ENCODE results near the gene AKR1C3.
"Not testable (repeated sequence)": the region's sequence is repeated elsewhere in the genome, so short reads cannot be mapped to it uniquely, and the experiment has no call there.

The AKR1C3 gene

DNA sequence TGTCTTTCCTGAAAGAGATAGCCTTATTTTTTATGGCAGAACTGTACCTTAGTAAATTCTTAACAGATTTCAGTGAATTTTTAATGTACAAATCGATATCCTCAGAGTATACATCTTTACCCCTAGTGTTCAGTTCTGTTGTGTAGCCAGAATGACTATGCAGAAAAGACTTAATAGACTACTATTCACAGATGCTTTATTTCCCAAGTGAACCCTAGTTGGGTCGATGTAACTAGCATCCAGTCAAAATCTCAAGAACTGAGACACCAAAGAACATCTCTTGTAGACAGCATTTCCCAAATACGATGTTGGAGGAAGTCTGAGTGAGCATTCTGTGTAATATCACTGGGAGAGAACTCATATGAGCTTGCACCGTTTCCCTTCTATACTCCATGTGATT is 1.5 kb downstream of the AKR1C3 start:
- Mint-ChIP-seq H3K36me3 (no peaks in the 10 kb centered on the region), H3K27me3 (no peaks in the 10 kb centered on the region), H3K4me3 (no peak overlapping the region), H3K27ac (no peak overlapping the region), H3K4me1 (peaks cover 2 to 9% of the 10 kb centered on the region in 2 donors), H3K9me3 (peaks cover 0 to 3% of the 10 kb centered on the region in 2 donors)
- ATAC-seq (replicated peaks) (no peak), DNase-seq (no peak)

DNA sequence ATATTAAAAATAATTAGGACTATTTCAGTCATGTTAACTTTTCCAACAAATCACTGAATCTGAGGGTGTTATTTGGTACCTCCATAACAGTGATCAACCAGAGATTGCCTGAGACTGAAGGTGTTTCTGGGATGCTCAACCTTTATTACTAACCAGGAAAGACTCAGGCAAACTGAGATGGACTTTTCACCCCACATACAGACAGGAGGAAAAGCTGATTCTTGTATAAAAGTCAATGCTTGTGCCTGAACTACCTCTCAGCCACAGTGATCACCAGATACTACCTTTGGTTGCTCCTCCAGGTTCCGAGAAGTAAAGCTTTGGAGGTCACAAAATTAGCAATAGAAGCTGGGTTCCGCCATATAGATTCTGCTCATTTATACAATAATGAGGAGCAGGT is 1.9 kb downstream of the AKR1C3 start:
- Mint-ChIP-seq H3K27me3 (no peaks in the 10 kb centered on the region), H3K4me3 (no peak overlapping the region), H3K27ac (no peak overlapping the region), H3K9me3 (peaks cover 0 to 3% of the 10 kb centered on the region in 2 donors), H3K4me1 (peaks cover 2 to 9% of the 10 kb centered on the region in 2 donors), H3K36me3 (no peaks in the 10 kb centered on the region)
- ATAC-seq (replicated peaks) (no peak), DNase-seq (no peak)

DNA sequence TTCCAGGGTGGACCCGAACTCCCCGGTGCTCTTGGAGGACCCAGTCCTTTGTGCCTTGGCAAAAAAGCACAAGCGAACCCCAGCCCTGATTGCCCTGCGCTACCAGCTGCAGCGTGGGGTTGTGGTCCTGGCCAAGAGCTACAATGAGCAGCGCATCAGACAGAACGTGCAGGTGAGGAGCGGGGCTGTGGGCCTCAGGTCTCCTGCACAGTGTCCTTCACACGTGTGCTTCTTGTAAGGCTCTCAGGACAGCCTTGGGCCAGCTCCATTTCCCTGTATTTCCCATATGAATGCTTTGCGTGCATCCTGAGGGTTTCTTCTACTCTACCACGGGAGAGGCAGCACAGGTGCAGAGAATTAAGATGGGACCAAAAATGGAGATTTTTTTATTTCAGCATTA is 8.3 kb downstream of the AKR1C3 start:
- H3K27me3 Mint-ChIP-seq; H3K9me3 Mint-ChIP-seq; H3K27ac Mint-ChIP-seq; H3K4me3 Mint-ChIP-seq; H3K36me3 Mint-ChIP-seq; DNase-seq; ATAC-seq (replicated peaks); H3K4me1 Mint-ChIP-seq: not testable (repeated sequence)

DNA sequence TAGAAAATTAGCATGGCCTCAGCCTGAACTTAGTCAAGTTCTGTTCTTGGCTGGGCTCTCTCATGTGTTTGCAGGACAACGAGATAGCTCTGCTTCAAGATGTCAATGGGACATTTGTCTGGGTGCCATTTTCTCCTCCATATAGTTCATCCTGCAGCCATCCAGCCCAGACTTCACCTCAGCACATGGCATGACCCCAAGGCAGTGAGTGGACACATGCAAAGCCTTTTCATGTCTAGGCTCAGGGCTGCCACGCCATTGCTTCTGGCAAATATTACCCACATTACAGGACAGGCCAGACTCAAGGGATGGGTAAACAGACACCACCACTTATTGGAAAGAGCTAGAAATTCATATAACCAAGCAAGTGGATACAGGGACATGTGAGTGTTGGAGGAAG is 9.3 kb downstream of the AKR1C3 start:
- H3K4me3 Mint-ChIP-seq: no peak overlapping the region
- H3K27me3 Mint-ChIP-seq: no peaks in the 10 kb centered on the region
- H3K27ac Mint-ChIP-seq: no peak overlapping the region
- no peaks in the 10 kb centered on the region for H3K4me1 Mint-ChIP-seq
- no peaks in the 10 kb centered on the region for H3K9me3 Mint-ChIP-seq
- DNase-seq: no peak
- no peaks in the 10 kb centered on the region for H3K36me3 Mint-ChIP-seq
- no peak for ATAC-seq (replicated peaks)

DNA sequence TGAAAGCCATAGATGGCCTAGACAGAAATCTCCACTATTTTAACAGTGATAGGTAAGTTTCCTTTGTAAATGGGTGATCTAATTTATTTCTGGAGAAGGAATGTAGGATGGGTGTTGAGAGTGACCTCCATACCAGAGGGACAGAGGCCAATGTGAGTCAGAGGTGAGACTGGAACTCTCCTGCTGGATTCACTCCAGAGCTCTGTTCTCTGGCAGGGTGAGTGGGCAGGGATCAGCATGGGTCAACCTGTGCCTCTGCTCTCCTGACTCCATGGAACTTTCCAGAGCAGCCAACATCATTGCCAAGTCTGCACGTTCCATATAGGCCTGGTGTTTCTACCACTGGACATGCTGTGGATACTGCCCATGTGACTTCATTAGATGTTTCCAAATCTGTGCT is 11.4 kb downstream of the AKR1C3 start:
- no peak for ATAC-seq (replicated peaks)
- Mint-ChIP-seq H3K27me3 (no peaks in the 10 kb centered on the region), H3K27ac (no peak overlapping the region), H3K4me1 (no peaks in the 10 kb centered on the region), H3K4me3 (no peak overlapping the region), H3K36me3 (no peaks in the 10 kb centered on the region), H3K9me3 (peaks cover 0 to 4% of the 10 kb centered on the region in 2 donors)
- no peak for DNase-seq

DNA sequence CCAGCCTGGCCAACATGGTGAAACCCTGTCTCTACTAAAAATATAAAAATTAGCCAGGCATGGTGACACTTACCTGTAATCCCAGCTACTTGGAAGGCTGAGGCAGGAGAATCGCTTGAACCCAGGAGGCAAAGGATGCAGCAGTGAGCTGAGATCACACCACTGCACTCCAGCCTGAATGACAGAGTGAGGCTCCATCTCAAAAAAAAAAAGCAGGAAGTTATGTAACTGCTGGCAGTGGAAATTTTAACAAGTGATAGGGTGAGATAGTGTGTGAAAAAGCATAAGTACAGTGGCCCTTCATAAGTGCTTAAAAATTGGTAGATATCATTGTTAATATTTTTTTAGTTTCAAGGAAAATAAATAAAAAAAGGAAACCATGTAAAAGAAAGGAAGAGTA is 12.3 kb downstream of the AKR1C3 start:
- H3K4me1 Mint-ChIP-seq: no peaks in the 10 kb centered on the region
- no peak overlapping the region for H3K27ac Mint-ChIP-seq
- no peaks in the 10 kb centered on the region for H3K27me3 Mint-ChIP-seq
- no peaks in the 10 kb centered on the region for H3K36me3 Mint-ChIP-seq
- DNase-seq (no peak), ATAC-seq (replicated peaks) (no peak)
- H3K4me3 Mint-ChIP-seq: no peak overlapping the region
- H3K9me3 Mint-ChIP-seq: peaks cover 0 to 4% of the 10 kb centered on the region in 2 donors

DNA sequence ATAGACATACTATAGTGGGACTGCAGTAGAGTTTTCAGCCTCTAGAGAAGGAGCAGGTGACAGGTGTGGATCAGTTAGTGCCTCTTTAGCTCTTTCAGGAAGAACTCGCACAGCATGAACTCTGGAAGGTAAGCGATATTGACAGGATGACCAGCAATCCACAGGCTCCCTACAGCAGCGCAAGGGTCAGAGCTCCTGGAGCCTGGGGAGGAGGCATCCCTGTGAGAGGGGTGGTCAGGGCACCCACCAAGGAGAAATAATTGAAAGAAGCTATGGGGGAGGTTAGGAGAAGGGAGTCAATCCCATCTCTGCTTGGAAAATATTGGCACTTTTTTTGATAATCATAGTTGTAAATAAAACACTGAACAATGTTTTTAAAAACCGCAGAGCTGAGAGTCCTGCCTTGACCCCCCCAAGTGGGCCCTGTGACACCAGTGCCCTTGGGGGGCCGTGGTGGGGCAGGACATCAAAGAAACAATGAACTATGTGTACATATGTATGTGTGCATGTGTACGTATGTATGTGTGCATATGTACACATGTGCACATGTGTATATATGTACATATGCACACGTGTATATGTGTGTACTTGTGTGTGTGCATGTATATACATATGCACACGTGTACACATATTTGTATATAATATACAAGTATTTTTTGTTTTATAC is 13.8 kb downstream of the AKR1C3 start:
- Mint-ChIP-seq H3K27me3 (no peaks in the 10 kb centered on the region), H3K4me1 (no peaks in the 10 kb centered on the region), H3K27ac (no peak overlapping the region), H3K36me3 (no peaks in the 10 kb centered on the region), H3K9me3 (peaks cover 0 to 4% of the 10 kb centered on the region in 2 donors), H3K4me3 (no peak overlapping the region)
- DNase-seq (no peak), ATAC-seq (replicated peaks) (no peak)

DNA sequence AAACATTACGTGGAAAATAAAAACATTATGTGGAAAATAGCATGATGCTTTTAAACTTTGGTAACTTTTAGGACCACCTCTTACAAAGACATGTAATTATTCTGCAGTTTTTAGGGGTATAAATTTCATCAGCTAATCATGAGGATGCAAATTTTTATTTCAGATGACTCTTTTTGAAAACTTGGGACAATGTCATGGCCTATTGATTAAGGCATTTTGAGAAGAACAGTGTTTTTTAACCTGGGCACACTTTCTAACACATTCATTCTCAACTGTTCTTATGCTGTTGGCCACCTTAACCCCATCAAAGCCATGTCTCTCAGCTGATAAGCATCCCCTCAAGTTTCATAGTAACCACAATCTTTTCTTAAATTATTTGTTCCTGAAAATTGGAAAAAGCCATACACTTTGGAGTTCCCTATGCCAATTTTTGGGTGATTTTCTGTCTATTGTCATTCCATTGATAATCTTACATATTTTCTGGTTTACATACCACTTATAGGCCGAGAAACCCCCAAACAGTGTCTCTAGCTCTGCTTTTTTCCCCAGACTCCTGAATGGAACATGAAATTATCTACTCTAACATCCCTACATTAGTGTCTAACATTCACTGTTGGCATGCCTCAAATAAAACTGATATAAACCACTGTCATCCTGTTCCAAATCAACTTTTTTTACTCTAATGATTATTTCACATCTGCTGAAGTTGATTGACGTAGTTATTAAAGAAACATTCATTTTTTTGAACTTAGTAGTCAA is 14.6 kb downstream of the AKR1C3 start:
- Mint-ChIP-seq H3K4me3 (no peak overlapping the region), H3K36me3 (no peaks in the 10 kb centered on the region), H3K4me1 (no peaks in the 10 kb centered on the region), H3K9me3 (peaks cover 0 to 4% of the 10 kb centered on the region in 2 donors), H3K27ac (no peak overlapping the region), H3K27me3 (no peaks in the 10 kb centered on the region)
- no peak for ATAC-seq (replicated peaks)
- no peak for DNase-seq

DNA sequence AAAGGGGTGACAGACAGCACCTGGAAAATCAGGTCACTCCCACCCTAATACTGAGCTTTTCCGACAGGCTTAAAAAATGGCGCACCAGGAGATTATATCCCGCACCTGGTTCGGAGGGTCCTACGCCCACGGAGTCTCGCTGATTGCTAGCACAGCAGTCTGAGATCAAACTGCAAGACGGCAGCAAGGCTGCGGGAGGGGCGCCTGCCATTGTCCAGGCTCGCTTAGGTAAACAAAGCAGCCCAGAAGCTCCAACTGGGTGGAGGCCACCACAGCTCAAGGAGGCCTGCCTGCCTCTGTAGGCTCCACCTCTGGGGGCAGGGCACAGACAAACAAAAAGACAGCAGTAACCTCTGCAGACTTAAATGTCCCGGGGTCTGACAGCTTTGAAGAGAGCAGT is 15.6 kb downstream of the AKR1C3 start:
- H3K27me3 Mint-ChIP-seq; H3K36me3 Mint-ChIP-seq; H3K27ac Mint-ChIP-seq; DNase-seq; ATAC-seq (replicated peaks); H3K4me3 Mint-ChIP-seq; H3K4me1 Mint-ChIP-seq; H3K9me3 Mint-ChIP-seq: not testable (repeated sequence)

DNA sequence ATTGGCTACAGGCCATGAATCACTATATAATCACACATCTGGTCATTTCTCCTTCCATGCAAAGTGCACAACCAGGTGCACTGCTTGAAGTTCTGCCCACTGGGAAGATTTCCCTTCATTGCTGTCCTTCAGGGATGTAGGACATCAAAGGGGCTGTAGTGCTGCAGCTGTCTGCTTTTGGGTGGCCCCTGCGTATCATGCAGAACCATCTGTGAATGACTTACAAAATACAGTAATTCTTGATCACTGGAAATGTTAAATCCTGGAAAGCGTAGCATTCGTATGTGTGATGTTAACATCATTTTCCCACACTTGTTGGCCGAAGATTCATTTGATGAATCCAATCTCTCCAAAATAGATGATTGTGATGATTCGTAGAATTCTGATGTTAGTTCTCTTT is 22.4 kb downstream of the AKR1C3 start:
- DNase-seq (no peak), ATAC-seq (replicated peaks) (no peak)
- H3K9me3 Mint-ChIP-seq: peaks cover 4 to 6% of the 10 kb centered on the region in 2 donors
- no peak overlapping the region for H3K27ac Mint-ChIP-seq
- no peaks in the 10 kb centered on the region for H3K27me3 Mint-ChIP-seq
- H3K36me3 Mint-ChIP-seq: no peaks in the 10 kb centered on the region
- no peak overlapping the region for H3K4me3 Mint-ChIP-seq
- H3K4me1 Mint-ChIP-seq: no peaks in the 10 kb centered on the region

DNA sequence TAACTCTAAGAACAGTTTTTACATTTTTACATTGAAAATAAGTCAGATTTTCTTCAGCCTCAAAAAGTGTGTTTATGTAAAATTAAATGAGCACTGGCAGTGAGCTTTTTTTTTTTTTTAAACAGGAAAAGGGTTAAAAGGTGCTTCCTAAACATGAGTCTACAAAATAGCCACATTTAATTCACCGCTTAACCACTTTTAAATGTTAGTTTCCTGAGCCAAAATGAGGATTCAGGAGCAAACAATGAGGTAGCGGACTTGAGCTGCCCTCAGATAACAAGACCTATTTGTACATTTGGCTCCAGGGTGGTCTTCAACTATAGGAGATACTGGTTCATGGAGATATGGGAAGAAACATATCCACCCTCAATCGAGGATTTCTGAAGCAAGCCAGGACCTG is 22.8 kb downstream of the AKR1C3 start:
- no peak for DNase-seq
- Mint-ChIP-seq H3K36me3 (no peaks in the 10 kb centered on the region), H3K27me3 (no peaks in the 10 kb centered on the region), H3K4me1 (no peaks in the 10 kb centered on the region), H3K27ac (no peak overlapping the region), H3K4me3 (no peak overlapping the region), H3K9me3 (peaks cover 4 to 6% of the 10 kb centered on the region in 2 donors)
- ATAC-seq (replicated peaks): no peak

DNA sequence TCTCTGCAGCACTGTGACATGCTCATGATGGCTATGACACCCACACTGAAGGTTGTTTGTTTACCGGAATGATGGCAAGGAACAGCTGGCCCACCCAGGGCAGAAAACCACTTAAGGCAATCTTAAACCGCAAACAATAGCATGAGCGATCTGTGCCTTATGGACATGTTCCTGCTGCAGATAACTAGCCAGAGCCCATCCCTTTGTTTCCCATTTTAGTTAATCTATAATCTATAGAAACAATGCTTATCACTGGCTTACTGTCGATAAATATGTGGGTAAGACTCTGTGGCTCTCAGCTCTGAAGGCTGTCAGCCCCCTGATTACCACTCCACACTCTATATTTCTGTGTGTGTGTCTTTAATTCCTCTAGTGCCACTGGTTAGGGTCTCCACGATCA is 25.8 kb downstream of the AKR1C3 start:
- H3K36me3 Mint-ChIP-seq; H3K4me1 Mint-ChIP-seq; ATAC-seq (replicated peaks); H3K27me3 Mint-ChIP-seq; H3K4me3 Mint-ChIP-seq; H3K27ac Mint-ChIP-seq; H3K9me3 Mint-ChIP-seq; DNase-seq: not testable (repeated sequence)

DNA sequence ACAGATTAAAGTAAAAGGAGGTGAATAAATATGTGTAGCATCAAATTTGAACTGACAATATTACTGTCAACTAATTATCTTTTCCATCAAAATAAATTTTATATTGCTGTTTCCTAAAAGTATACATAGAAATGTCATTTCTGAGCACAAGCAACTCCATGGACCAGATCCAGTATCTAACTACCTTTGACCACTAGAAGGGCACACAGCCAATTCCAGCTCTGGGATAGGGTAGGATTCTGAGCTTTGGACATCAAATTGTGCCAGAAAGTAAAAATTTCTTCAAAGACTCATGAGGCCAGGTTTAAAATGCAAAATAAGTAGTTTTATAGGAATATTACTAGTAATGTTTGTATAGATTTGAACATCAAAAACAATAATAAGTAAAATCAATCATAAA is 29.7 kb downstream of the AKR1C3 start:
- H3K27me3 Mint-ChIP-seq: no peaks in the 10 kb centered on the region
- no peaks in the 10 kb centered on the region for H3K4me1 Mint-ChIP-seq
- no peaks in the 10 kb centered on the region for H3K36me3 Mint-ChIP-seq
- DNase-seq (no peak), ATAC-seq (replicated peaks) (no peak)
- H3K4me3 Mint-ChIP-seq: no peak overlapping the region
- H3K9me3 Mint-ChIP-seq: peaks cover 4 to 8% of the 10 kb centered on the region in 2 donors
- H3K27ac Mint-ChIP-seq: no peak overlapping the region

DNA sequence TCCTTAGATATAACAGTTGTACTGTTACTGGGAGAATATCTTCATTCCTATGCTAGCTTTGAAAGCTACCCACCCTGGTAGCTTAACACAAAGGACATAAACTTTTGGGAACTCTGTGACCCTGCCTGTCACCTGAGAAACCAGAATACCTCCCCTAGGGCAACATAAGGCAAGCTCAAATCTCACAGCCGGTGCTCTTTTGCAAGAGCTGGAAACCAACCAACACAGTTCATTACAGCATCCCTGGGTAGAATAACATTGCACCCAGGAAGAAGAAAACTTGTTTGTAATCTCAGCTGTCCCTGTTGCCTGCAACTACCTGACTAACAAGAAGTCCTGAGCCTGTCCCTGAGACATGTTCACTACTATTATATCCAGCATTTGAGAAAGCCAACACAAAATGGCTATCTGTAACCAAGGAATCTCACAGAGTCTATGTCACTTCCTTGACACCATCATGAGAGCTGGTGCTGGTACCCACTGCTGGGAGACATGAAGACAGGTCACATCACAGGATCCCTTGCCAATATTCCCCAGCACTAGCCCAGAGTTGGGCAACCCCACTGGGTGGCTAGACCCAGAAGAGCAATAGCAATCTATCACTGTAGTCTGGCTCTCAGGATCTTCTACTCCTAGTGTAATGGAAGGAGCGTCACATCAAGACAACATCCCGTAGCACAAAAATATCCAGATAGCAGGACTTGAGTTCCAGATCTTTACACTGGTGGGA is 31.3 kb downstream of the AKR1C3 start:
- no peak overlapping the region for H3K4me3 Mint-ChIP-seq
- ATAC-seq (replicated peaks) (no peak), DNase-seq (no peak)
- no peaks in the 10 kb centered on the region for H3K4me1 Mint-ChIP-seq
- H3K27me3 Mint-ChIP-seq: no peaks in the 10 kb centered on the region
- H3K27ac Mint-ChIP-seq: no peak overlapping the region
- peaks cover 6 to 7% of the 10 kb centered on the region in 2 donors for H3K9me3 Mint-ChIP-seq
- no peaks in the 10 kb centered on the region for H3K36me3 Mint-ChIP-seq

DNA sequence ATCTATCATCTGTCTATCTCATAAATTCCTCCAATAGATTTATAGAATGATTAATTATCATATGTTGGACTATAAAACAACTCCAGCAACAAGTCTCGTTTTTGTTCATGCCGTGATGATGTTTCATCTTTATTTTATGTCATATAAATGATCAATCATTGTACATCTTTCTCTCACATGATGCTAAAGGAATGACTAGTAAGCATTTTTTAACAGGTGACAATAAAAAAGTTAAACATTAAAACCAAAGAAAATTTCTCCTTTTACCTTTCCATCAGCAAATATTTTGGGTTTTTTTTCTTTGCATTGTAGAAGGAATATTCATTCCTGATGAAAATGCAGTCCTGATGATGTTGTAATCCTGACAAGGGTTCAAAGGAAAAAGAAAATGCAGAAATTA is 41.4 kb downstream of the AKR1C3 start:
- H3K36me3 Mint-ChIP-seq: peaks cover 0 to 4% of the 10 kb centered on the region in 2 donors
- H3K4me1 Mint-ChIP-seq: no peaks in the 10 kb centered on the region

More for the DNA sequence above, 41.4 kb downstream of the AKR1C3 start:
- ATAC-seq (replicated peaks): no peak
- Mint-ChIP-seq H3K27ac (no peak overlapping the region), H3K9me3 (peaks cover 16% of the 10 kb centered on the region in 2 donors), H3K4me3 (no peak overlapping the region), H3K27me3 (no peaks in the 10 kb centered on the region)
- no peak for DNase-seq

Data from stimulated activated naive B cell treated with anti-CD40 and anti-IgM and Interleukin-4, amounts not matched to agents 10 μg/mL and 1 μg/mL and 100 μg/mL, for 72 hours (primary cell).